ENCODE results near the gene PLCH1. TPM values are rescaled to one million over a fixed set of nuclear protein-coding genes. Genes with fewer than 3 reads are reported as not detected.

The PLCH1 gene
- total and polyA plus RNA-seq, 9 of the 15 experiments (the other 6 are each of a cell fraction or from before 2014, with no cell fraction given): 0.17 to 0.62 (median 0.40) TPM

- BruUV-seq (replicated peaks): no TSS peak
- POLR2A ChIA-PET: no interaction called here
- 0% methylated on average over 4 of the region's 4 CpGs for WGBS (ENCODE audit: insufficient coverage, low coverage, missing lambda C conversion rate)
- TF ChIP-seq GABPB2 (CRISPR knock-in tag; conservative IDR thresholded peaks at IDR 0.05): no peak
- no peak for TF ChIP-seq MXI1 (IDR thresholded peaks at IDR 0.05; ENCODE audit: low read depth, low read length)
- TF ChIP-seq ETV6 (IDR thresholded peaks at IDR 0.05; ENCODE audit: borderline replicate concordance in 1 of 2, low read depth in 2 of 2, low read length in 1 of 2): no peak
- TF ChIP-seq ETV6 (CRISPR knock-in tag; IDR thresholded peaks at IDR 0.05; ENCODE audit: borderline replicate concordance): no peak
- no peak for TF ChIP-seq ZNF609 (CRISPR knock-in tag; IDR thresholded peaks at IDR 0.05; ENCODE audit: borderline replicate concordance)
- TF ChIP-seq MYC (IDR thresholded peaks at IDR 0.05; ENCODE audit: low read depth, low read length): no peak
- TF ChIP-seq MYC (CRISPR knock-in tag; IDR thresholded peaks at IDR 0.05; ENCODE audit: borderline replicate concordance, low read depth): no peak
- no peak for TF ChIP-seq PRDM10 (IDR thresholded peaks at IDR 0.05; ENCODE audit: partially characterized antibody)
- no peak for TF ChIP-seq TFAM (CRISPR knock-in tag; conservative IDR thresholded peaks at IDR 0.05)
- no peak for TF ChIP-seq HDAC6 (IDR thresholded peaks at IDR 0.05; ENCODE audit: low read depth, low read length)
- no peak for TF ChIP-seq TEAD4 (IDR thresholded peaks at IDR 0.05; ENCODE audit: low read length)
- no peak for TF ChIP-seq TEAD4 (CRISPR knock-in tag; IDR thresholded peaks at IDR 0.05; ENCODE audit: borderline replicate concordance)
- TF ChIP-seq WHSC1 (IDR thresholded peaks at IDR 0.05; ENCODE audit: low read length): no peak
- no peak for TF ChIP-seq CC2D1A (IDR thresholded peaks at IDR 0.05)
- no peak for TF ChIP-seq BHLHE40 (IDR thresholded peaks at IDR 0.05; ENCODE audit: low read length)
- TF ChIP-seq POLR2H (tag; IDR thresholded peaks at IDR 0.05; ENCODE audit: low read depth): no peak
These were observed 71.5 kb downstream of the PLCH1 start for GRCh38 chr3:155673421-155673820.

More at GRCh38 chr3:155673421-155673820, 71.5 kb downstream of the PLCH1 start:
- no peak for ATAC-seq
- Histone ChIP-seq H3K9me3 (replicated peaks; ENCODE audit: control insufficient read depth, insufficient read depth, low read depth, low read length) (no peaks in the 10 kb centered on the region), H3K9ac (ENCODE audit: insufficient read depth in 1 of 2, low read depth in 2 of 2, low read length in 2 of 2) (no peak overlapping the region), H3K27me3 (ENCODE audit: control insufficient read depth in 2 of 2, insufficient read depth in 2 of 2, low read length in 2 of 2) (no peaks in the 10 kb centered on the region), H4K20me1 (replicated peaks; ENCODE audit: control insufficient read depth, insufficient read depth, low read length) (no peaks in the 10 kb centered on the region), H3K36me3 (ENCODE audit: control insufficient read depth, insufficient read depth, low read length) (no peaks in the 10 kb centered on the region), H3K4me2 (ENCODE audit: insufficient read depth, low read length) (no peak overlapping the region), H3K4me3 (no peak overlapping the region), H3K27ac (ENCODE audit: extremely low read depth, low read depth, low read length) (no peak overlapping the region), H3K4me1 (replicated peaks in 1 of 2; ENCODE audit: control insufficient read depth in 2 of 2, insufficient read depth in 2 of 2, low read length in 2 of 2) (no peaks in the 10 kb centered on the region), H3K79me2 (ENCODE audit: control insufficient read depth, insufficient read depth, low read length) (no peaks in the 10 kb centered on the region), H3K9me1 (ENCODE audit: control insufficient read depth, insufficient read depth, low read length) (no peaks in the 10 kb centered on the region), H2AFZ (ENCODE audit: low read depth, low read length) (no peak overlapping the region)
- in situ Hi-C loops (cut with MboI) (no loop called here), intact Hi-C loops (cut with micrococcal nuclease) (no loop called here)
- CTCF ChIA-PET (ENCODE audit: low intra/inter-chr PET ratio): no interaction called here
- FAIRE-seq: no peak
- DNase-seq (ENCODE audit: extremely low read depth in 1 of 4, low spot score in 3 of 4): no peak

Measured in K562 (cell line).